AG09309 (cell line): ENCODE measurements around the gene FBXO28.

Experiments
- DNase-seq: peaks from one replicate; pipeline ENCODE4 v3.0.0-alpha.2; 2010; ENCODE audit warnings: low read depth
- H3K4me3 ChIP-seq: 2 replicates; pipeline ENCODE4 v1.5.1; 2011; ENCODE audit warnings: mild to moderate bottlenecking, low read depth, low read length, moderate library complexity; ENCODE audit not compliant: control insufficient read depth
- CTCF ChIP-seq: IDR thresholded peaks from 2 replicates; pipeline ENCODE4 v1.5.1; 2011; ENCODE audit warnings: mild to moderate bottlenecking, low read depth, low read length, inconsistent platforms; ENCODE audit not compliant: insufficient read depth, control insufficient read depth; ENCODE audit errors: missing control alignments

Gene FBXO28

GRCh38 chr1:224092601-224093000 is 21.3 kb upstream of the FBXO28 start:
- DNase-seq, result no peak
- TF ChIP-seq CTCF, result no peak
- no peak overlapping the region for H3K4me3 ChIP-seq

- no peak for TF ChIP-seq CTCF
- no peak for DNase-seq
Observed at GRCh38 chr1:224095339-224095738, 18.6 kb upstream of the FBXO28 start.

GRCh38 chr1:224095867-224096266 is 18.0 kb upstream of the FBXO28 start:
- no peak for DNase-seq
- H3K4me3 ChIP-seq, result no peak overlapping the region
- TF ChIP-seq CTCF, result no peak

More at GRCh38 chr1:224095339-224095738, 18.6 kb upstream of the FBXO28 start:
- no peak overlapping the region for H3K4me3 ChIP-seq

GRCh38 chr1:224096773-224097172 is 17.1 kb upstream of the FBXO28 start:
- H3K4me3 ChIP-seq, result no peak overlapping the region
- no peak for TF ChIP-seq CTCF
- no peak for DNase-seq

GRCh38 chr1:224098007-224098406 is 15.9 kb upstream of the FBXO28 start:
- no peak for DNase-seq
- no peak for TF ChIP-seq CTCF
- H3K4me3 ChIP-seq, result no peak overlapping the region

- TF ChIP-seq CTCF, result peak; percentile 48
- DNase-seq, result no peak
- H3K4me3 ChIP-seq, result no peak overlapping the region
Observed at GRCh38 chr1:224106568-224107281, 7.2 kb upstream of the FBXO28 start.
